Raji (cell line): ENCODE data around the gene POLA1.

ENCODE experiments used
- POLR2A ChIP-seq: IDR thresholded peaks from 2 replicates; pipeline ENCODE4 v1.6.1; 2011; ENCODE audit warnings: low read depth, low read length, control low read depth; ENCODE audit not compliant: insufficient read depth

The POLA1 gene

GRCh38 chrX:24748196-24748595 is 54.5 kb downstream of the POLA1 start:
- TF ChIP-seq POLR2A, result no peak

GRCh38 chrX:24759786-24760185 is 66.1 kb downstream of the POLA1 start:
- no peak for TF ChIP-seq POLR2A

GRCh38 chrX:24760363-24761000 is 66.8 kb downstream of the POLA1 start:
- no peak for TF ChIP-seq POLR2A

GRCh38 chrX:24761306-24761705 is 67.6 kb downstream of the POLA1 start:
- TF ChIP-seq POLR2A, result no peak

- TF ChIP-seq POLR2A, result no peak
Observed at GRCh38 chrX:24763989-24764388, 70.3 kb downstream of the POLA1 start.

- TF ChIP-seq POLR2A, result no peak
Observed at GRCh38 chrX:24767557-24767956, 73.8 kb downstream of the POLA1 start.

GRCh38 chrX:24768556-24768955 is 74.8 kb downstream of the POLA1 start:
- no peak for TF ChIP-seq POLR2A

- no peak for TF ChIP-seq POLR2A
Observed at GRCh38 chrX:24774650-24775049, 80.9 kb downstream of the POLA1 start.

- no peak for TF ChIP-seq POLR2A
Observed at GRCh38 chrX:24775891-24776290, 82.2 kb downstream of the POLA1 start.

- no peak for TF ChIP-seq POLR2A
Observed at GRCh38 chrX:24777660-24778059, 83.9 kb downstream of the POLA1 start.

GRCh38 chrX:24782011-24782410 is 88.3 kb downstream of the POLA1 start:
- TF ChIP-seq POLR2A, result no peak

GRCh38 chrX:24789047-24789446 is 95.3 kb downstream of the POLA1 start:
- no peak for TF ChIP-seq POLR2A

- no peak for TF ChIP-seq POLR2A
Observed at GRCh38 chrX:24790166-24790565, 96.4 kb downstream of the POLA1 start.

- no peak for TF ChIP-seq POLR2A
Observed at GRCh38 chrX:24796204-24796603, 102.5 kb downstream of the POLA1 start.

GRCh38 chrX:24799078-24799477 is 105.4 kb downstream of the POLA1 start:
- no peak for TF ChIP-seq POLR2A

- TF ChIP-seq POLR2A, result no peak
Observed at GRCh38 chrX:24799565-24799964, 105.8 kb downstream of the POLA1 start.

- TF ChIP-seq POLR2A, result no peak
Observed at GRCh38 chrX:24805201-24805600, 111.5 kb downstream of the POLA1 start.
